Natural killer cell (primary cell): ENCODE measurements around the gene L3MBTL4. TPM values are rescaled to one million over a fixed set of nuclear protein-coding genes. Genes with fewer than 3 reads are reported as not detected.

Experiments used
- ATAC-seq, 3 donors: fragments of 150-1000 bp in 2 of 3; fragments of 200-7000 bp in 1 of 3; cut with Tn5 transposase; 1 replicate in 1 of 3; 2 replicates in 2 of 3; pipeline ENCODE4 v1.10.0; 2021; ENCODE audit warnings: mild to moderate bottlenecking in 2 of 3, moderate library complexity in 2 of 3
- DNase-seq, 2 donors: peaks; one replicate each; pipeline versions ENCODE4 v3.0.0 to v3.0.0-alpha.2; 2013 to 2021; ENCODE audit warnings: mixed read lengths in 1 of 2
- H3K27ac ChIP-seq: one replicate; pipeline ENCODE4 v1.5.1; 2013; ENCODE audit warnings: mild to moderate bottlenecking, low read length
- H3K27me3 ChIP-seq: one replicate; pipeline ENCODE4 v1.6.1; 2013; ENCODE audit warnings: low read length; ENCODE audit not compliant: control insufficient read depth, insufficient read depth
- H3K36me3 ChIP-seq: one replicate; pipeline ENCODE4 v1.6.1; 2013; ENCODE audit warnings: low read length; ENCODE audit not compliant: control insufficient read depth, insufficient read depth
- H3K4me1 ChIP-seq: one replicate; pipeline ENCODE4 v1.6.1; 2013; ENCODE audit warnings: low read length; ENCODE audit not compliant: control insufficient read depth, insufficient read depth
- H3K4me3 ChIP-seq: one replicate; pipeline ENCODE4 v1.5.1; 2013; ENCODE audit warnings: low read length
- H3K9me3 ChIP-seq: one replicate; pipeline ENCODE4 v1.6.1; 2013; ENCODE audit warnings: low read length; ENCODE audit not compliant: control insufficient read depth, insufficient read depth
- H3K27ac Mint-ChIP-seq, 2 donors: one replicate each; pipeline ENCODE4 v1.8.0; 2022; ENCODE audit warnings: mild to moderate bottlenecking in 2 of 2, mixed read lengths in 2 of 2, moderate library complexity in 1 of 2
- H3K27me3 Mint-ChIP-seq, 2 donors: one replicate each; pipeline ENCODE4 v1.8.0; 2022; ENCODE audit warnings: low read depth in 2 of 2, mixed read lengths in 2 of 2
- H3K36me3 Mint-ChIP-seq: one replicate; pipeline ENCODE4 v1.8.0; 2022; ENCODE audit warnings: mixed read lengths
- H3K4me1 Mint-ChIP-seq, 2 donors: one replicate each; pipeline ENCODE4 v1.8.0; 2022; ENCODE audit warnings: mixed read lengths in 2 of 2
- H3K4me3 Mint-ChIP-seq: one replicate; pipeline ENCODE4 v1.8.0; 2022; ENCODE audit warnings: mild to moderate bottlenecking, moderate library complexity, mixed read lengths
- H3K9me3 Mint-ChIP-seq, 2 donors: one replicate each; pipeline ENCODE4 v1.8.0; 2022; ENCODE audit warnings: mixed read lengths in 2 of 2
- CTCF ChIP-seq: fragments of 200-600 bp; IDR thresholded peaks from one replicate; pipeline ENCODE4 v1.8.0; 2022; ENCODE audit warnings: antibody characterized with exemption
- WGBS: methylation state at CpG from one replicate; pipeline ENCODE4 v1.1.7; 2013; ENCODE audit warnings: missing lambda C conversion rate; ENCODE audit not compliant: insufficient coverage; 5-methylcytosine and 5-hydroxymethylcytosine counted together
- intact Hi-C: fragments of 100-400 bp; cut with micrococcal nuclease; formaldehyde crosslinking; loops from one replicate; pipeline ENCODE4 v1.14.2; 2022
- total RNA-seq, 4 donors: library from RNA; stranded (reverse); fragments of 120-200 nt in 1 of 4; gene quantifications; one replicate each; pipeline versions ENCODE4 v1.2.3 to v1.2.4, GENCODE V29; 2013 to 2022

The L3MBTL4 gene
- total RNA-seq, 3 donors from 2014 or later (not counting 1 experiment from before 2014, with no cell fraction given): 27.9 to 34.2 (median 30.0) TPM

GRCh38 chr18:6435731-6436130, 21.0 kb upstream of the L3MBTL4 start:
- Mint-ChIP-seq H3K27me3 (peaks cover 11 to 27% of the 10 kb centered on the region in 2 donors), H3K9me3 (no peaks in the 10 kb centered on the region), H3K36me3 (no peaks in the 10 kb centered on the region), H3K4me1 (no peaks in the 10 kb centered on the region), H3K27ac (no peak overlapping the region), H3K4me3 (no peak overlapping the region)
- TF ChIP-seq CTCF: no peak
- ATAC-seq (no peak), DNase-seq (no peak)
- H3K27me3 ChIP-seq: no peaks in the 10 kb centered on the region
- H3K9me3 ChIP-seq: no peaks in the 10 kb centered on the region
- no CpG with 5 or more reads among the region's 1 CpG for WGBS
- no peaks in the 10 kb centered on the region for H3K4me1 ChIP-seq
- H3K4me3 ChIP-seq: no peak overlapping the region
- H3K27ac ChIP-seq: no peak overlapping the region
- no peaks in the 10 kb centered on the region for H3K36me3 ChIP-seq
- intact Hi-C loops: no loop called here

GRCh38 chr18:6434987-6435709, 20.4 kb upstream of the L3MBTL4 start:
- Mint-ChIP-seq H3K27ac (no peak overlapping the region), H3K4me1 (no peaks in the 10 kb centered on the region), H3K36me3 (no peaks in the 10 kb centered on the region), H3K9me3 (no peaks in the 10 kb centered on the region), H3K4me3 (no peak overlapping the region), H3K27me3 (peaks cover 6 to 21% of the 10 kb centered on the region in 2 donors)
- intact Hi-C loops: no loop called here
- Histone ChIP-seq H3K9me3 (no peaks in the 10 kb centered on the region), H3K27ac (no peak overlapping the region), H3K4me3 (no peak overlapping the region), H3K4me1 (no peaks in the 10 kb centered on the region), H3K27me3 (no peaks in the 10 kb centered on the region), H3K36me3 (no peaks in the 10 kb centered on the region)
- no peak for DNase-seq
- ATAC-seq: no peak
- 74% methylated on average over 2 of the region's 6 CpGs for WGBS
- no peak for TF ChIP-seq CTCF

GRCh38 chr18:6434481-6434880, 19.8 kb upstream of the L3MBTL4 start:
- no peaks in the 10 kb centered on the region for H3K9me3 ChIP-seq
- no peaks in the 10 kb centered on the region for H3K36me3 ChIP-seq
- no peak overlapping the region for H3K4me3 ChIP-seq
- Mint-ChIP-seq H3K4me3 (no peak overlapping the region), H3K36me3 (no peaks in the 10 kb centered on the region), H3K9me3 (no peaks in the 10 kb centered on the region), H3K4me1 (no peaks in the 10 kb centered on the region), H3K27ac (no peak overlapping the region), H3K27me3 (peaks cover 2 to 17% of the 10 kb centered on the region in 2 donors)
- no peak overlapping the region for H3K27ac ChIP-seq
- DNase-seq (no peak), ATAC-seq (no peak)
- intact Hi-C loops: no loop called here
- H3K4me1 ChIP-seq: no peaks in the 10 kb centered on the region
- WGBS: 97% methylated on average over 4 of the region's 5 CpGs
- no peak for TF ChIP-seq CTCF
- H3K27me3 ChIP-seq: no peaks in the 10 kb centered on the region
